Neural cell (in vitro differentiated cells): ENCODE results near the gene TMC2. TPM values are rescaled to one million over a fixed set of nuclear protein-coding genes. Genes with fewer than 3 reads are reported as not detected.

ENCODE experiments used
- H2AFZ ChIP-seq: fragments of 200-600, 300-800 bp; sonication (generic), shearing (Covaris generic); 2 replicates; pipeline ENCODE4 v1.6.0; 2014; ENCODE audit warnings: low read depth, mild to moderate bottlenecking, antibody characterized with exemption, low read length, moderate library complexity
- H3F3A ChIP-seq: fragments of 200-600 bp; shearing (Covaris generic); 2 replicates; pipeline ENCODE4 v1.6.1; 2016; ENCODE audit warnings: mild to moderate bottlenecking, moderate library complexity, mixed read lengths, antibody characterized with exemption, low read length; ENCODE audit not compliant: insufficient read depth, poor library complexity, severe bottlenecking
- H3K27ac ChIP-seq: fragments of 200-600, 300-800 bp; sonication (generic), shearing (Covaris generic); 2 replicates; pipeline ENCODE4 v1.5.1; 2014; ENCODE audit warnings: mild to moderate bottlenecking, low read length, moderate library complexity
- H3K27me3 ChIP-seq: fragments of 300-800, 200-600 bp; sonication (generic), shearing (Covaris generic); 2 replicates; pipeline ENCODE4 v1.6.0; 2014; ENCODE audit warnings: mild to moderate bottlenecking, low read depth, low read length, moderate library complexity; ENCODE audit not compliant: insufficient read depth
- H3K36me3 ChIP-seq: fragments of 300-800, 200-600 bp; sonication (generic), shearing (Covaris generic); 2 replicates; pipeline ENCODE4 v1.5.1; 2014; ENCODE audit warnings: mild to moderate bottlenecking, antibody characterized with exemption, low read length, moderate library complexity; ENCODE audit not compliant: insufficient read depth
- H3K4me2 ChIP-seq: fragments of 300-800, 200-600 bp; sonication (generic), shearing (Covaris generic); 2 replicates; pipeline ENCODE4 v1.6.0; 2014; ENCODE audit warnings: mild to moderate bottlenecking, low read length
- H3K4me3 ChIP-seq: fragments of 300-800, 200-600 bp; sonication (generic), shearing (Covaris generic); 2 replicates; pipeline ENCODE4 v1.5.1; 2014; ENCODE audit warnings: mild to moderate bottlenecking, low read length, moderate library complexity
- H3K79me2 ChIP-seq: fragments of 200-600 bp; shearing (Covaris generic); replicated peaks from 2 replicates; pipeline ENCODE4 v1.6.0; 2014; ENCODE audit warnings: mild to moderate bottlenecking, low read length, moderate library complexity; ENCODE audit not compliant: insufficient read depth
- H3K9ac ChIP-seq: fragments of 300-800, 200-600 bp; sonication (generic), shearing (Covaris generic); 2 replicates; pipeline ENCODE4 v1.6.1; 2016; ENCODE audit warnings: mild to moderate bottlenecking, low read length, mixed read lengths
- H3K9me2 ChIP-seq: fragments of 200-600 bp; shearing (Covaris generic); 2 replicates; pipeline ENCODE4 v1.6.1; 2016; ENCODE audit warnings: mild to moderate bottlenecking, low read length, mixed read lengths; ENCODE audit not compliant: insufficient read depth
- H3K9me3 ChIP-seq: fragments of 200-600, 300-800 bp; sonication (generic), shearing (Covaris generic); 2 replicates; pipeline ENCODE4 v1.6.1; 2016; ENCODE audit warnings: mild to moderate bottlenecking, mixed run types, low read length, moderate library complexity, mixed read lengths
- H4K20me1 ChIP-seq: fragments of 200-600 bp; shearing (Covaris generic); 2 replicates; pipeline ENCODE4 v1.6.1; 2016; ENCODE audit warnings: mild to moderate bottlenecking, mixed run types; ENCODE audit not compliant: insufficient read depth
- EP300 ChIP-seq: fragments of 450-650 bp; conservative IDR thresholded peaks from 2 replicates; pipeline ENCODE4 v1.6.1; 2014; ENCODE audit warnings: antibody characterized with exemption, mild to moderate bottlenecking, moderate library complexity; ENCODE audit not compliant: poor library complexity, severe bottlenecking
- EZH2 ChIP-seq: fragments of 200-600, 300-800 bp; shearing (Covaris generic), sonication (generic); IDR thresholded peaks from 2 replicates; pipeline ENCODE4 v1.6.1; 2014; ENCODE audit warnings: antibody characterized with exemption, low read length, borderline replicate concordance, mild to moderate bottlenecking; ENCODE audit not compliant: insufficient read depth, poor library complexity, severe bottlenecking
- MXI1 ChIP-seq: fragments of 450-650 bp; conservative IDR thresholded peaks from 2 replicates; pipeline ENCODE4 v1.6.1; 2014; ENCODE audit warnings: antibody characterized with exemption, mild to moderate bottlenecking; ENCODE audit not compliant: poor library complexity, severe bottlenecking
- POLR2AphosphoS5 ChIP-seq: IDR thresholded peaks from 2 replicates; pipeline ENCODE4 v1.6.1; 2012
- RAD21 ChIP-seq: fragments of 450-650 bp; conservative IDR thresholded peaks from 2 replicates; pipeline ENCODE4 v1.6.1; 2014; ENCODE audit warnings: antibody characterized with exemption, mild to moderate bottlenecking, moderate library complexity
- REST ChIP-seq: IDR thresholded peaks from 2 replicates; pipeline ENCODE4 v1.6.1; 2012; ENCODE audit warnings: borderline replicate concordance
- SMC3 ChIP-seq: fragments of 450-650 bp; conservative IDR thresholded peaks from 2 replicates; pipeline ENCODE4 v1.6.1; 2014; ENCODE audit warnings: antibody characterized with exemption, mild to moderate bottlenecking, moderate library complexity; ENCODE audit not compliant: poor library complexity
- TAF1 ChIP-seq: IDR thresholded peaks from 2 replicates; pipeline ENCODE4 v1.6.1; 2012; ENCODE audit warnings: low read depth
- polyA plus RNA-seq: library from polyadenylated mRNA; depleted of rRNA; stranded (reverse); fragments of >200 nt; gene quantifications from 2 replicates; pipeline ENCODE4 v1.2.3, GENCODE V29; 2014
- TF ChIP-seq, protein P1 (sequence below): fragments of 450-650 bp; IDR thresholded peaks from 2 replicates; pipeline ENCODE4 v1.5.1; 2014; ENCODE audit warnings: antibody characterized with exemption, mild to moderate bottlenecking, moderate library complexity; ENCODE audit not compliant: poor library complexity, severe bottlenecking

The TMC2 gene
- polyA plus RNA-seq, 1 donor from 2014 or later: 0.11 TPM

DNA sequence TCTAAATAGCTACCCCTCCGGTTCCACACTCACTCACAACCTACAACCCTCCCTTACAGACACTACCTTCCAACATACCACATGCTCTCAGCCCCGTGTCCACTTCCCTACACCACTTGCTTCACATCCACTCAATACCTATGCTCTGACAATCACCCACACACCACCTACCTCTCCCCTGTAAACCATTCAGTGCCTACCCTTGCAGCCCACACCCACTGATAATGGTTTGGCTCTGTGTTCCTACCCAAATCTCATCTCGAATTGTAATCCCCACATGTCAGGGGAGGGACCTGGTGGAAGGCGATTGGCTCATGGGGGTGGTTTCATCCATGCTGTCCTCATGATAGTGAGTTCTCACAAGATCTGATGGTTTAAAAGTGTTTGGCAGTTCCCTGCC lies 17.8 kb upstream of the TMC2 start:
- no peak overlapping the region for H3K27ac ChIP-seq
- TF ChIP-seq RAD21 (no peak), TAF1 (no peak), MXI1 (no peak), SMC3 (no peak), POLR2AphosphoS5 (no peak), REST (no peak), EZH2 (no peak), EP300 (no peak)
- TF ChIP-seq, protein P1, sequence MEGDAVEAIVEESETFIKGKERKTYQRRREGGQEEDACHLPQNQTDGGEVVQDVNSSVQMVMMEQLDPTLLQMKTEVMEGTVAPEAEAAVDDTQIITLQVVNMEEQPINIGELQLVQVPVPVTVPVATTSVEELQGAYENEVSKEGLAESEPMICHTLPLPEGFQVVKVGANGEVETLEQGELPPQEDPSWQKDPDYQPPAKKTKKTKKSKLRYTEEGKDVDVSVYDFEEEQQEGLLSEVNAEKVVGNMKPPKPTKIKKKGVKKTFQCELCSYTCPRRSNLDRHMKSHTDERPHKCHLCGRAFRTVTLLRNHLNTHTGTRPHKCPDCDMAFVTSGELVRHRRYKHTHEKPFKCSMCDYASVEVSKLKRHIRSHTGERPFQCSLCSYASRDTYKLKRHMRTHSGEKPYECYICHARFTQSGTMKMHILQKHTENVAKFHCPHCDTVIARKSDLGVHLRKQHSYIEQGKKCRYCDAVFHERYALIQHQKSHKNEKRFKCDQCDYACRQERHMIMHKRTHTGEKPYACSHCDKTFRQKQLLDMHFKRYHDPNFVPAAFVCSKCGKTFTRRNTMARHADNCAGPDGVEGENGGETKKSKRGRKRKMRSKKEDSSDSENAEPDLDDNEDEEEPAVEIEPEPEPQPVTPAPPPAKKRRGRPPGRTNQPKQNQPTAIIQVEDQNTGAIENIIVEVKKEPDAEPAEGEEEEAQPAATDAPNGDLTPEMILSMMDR: no peak
- H2AFZ ChIP-seq: no peak overlapping the region
- H3K4me3 ChIP-seq: no peak overlapping the region
- no peaks in the 10 kb centered on the region for H3K79me2 ChIP-seq
- H3K9me3 ChIP-seq: no peaks in the 10 kb centered on the region
- no peaks in the 10 kb centered on the region for H3F3A ChIP-seq
- H3K4me2 ChIP-seq: no peak overlapping the region
- no peaks in the 10 kb centered on the region for H3K9me2 ChIP-seq
- no peaks in the 10 kb centered on the region for H3K36me3 ChIP-seq
- no peaks in the 10 kb centered on the region for H4K20me1 ChIP-seq
- H3K27me3 ChIP-seq: peaks cover 22% of the 10 kb centered on the region
- H3K9ac ChIP-seq: no peak overlapping the region

DNA sequence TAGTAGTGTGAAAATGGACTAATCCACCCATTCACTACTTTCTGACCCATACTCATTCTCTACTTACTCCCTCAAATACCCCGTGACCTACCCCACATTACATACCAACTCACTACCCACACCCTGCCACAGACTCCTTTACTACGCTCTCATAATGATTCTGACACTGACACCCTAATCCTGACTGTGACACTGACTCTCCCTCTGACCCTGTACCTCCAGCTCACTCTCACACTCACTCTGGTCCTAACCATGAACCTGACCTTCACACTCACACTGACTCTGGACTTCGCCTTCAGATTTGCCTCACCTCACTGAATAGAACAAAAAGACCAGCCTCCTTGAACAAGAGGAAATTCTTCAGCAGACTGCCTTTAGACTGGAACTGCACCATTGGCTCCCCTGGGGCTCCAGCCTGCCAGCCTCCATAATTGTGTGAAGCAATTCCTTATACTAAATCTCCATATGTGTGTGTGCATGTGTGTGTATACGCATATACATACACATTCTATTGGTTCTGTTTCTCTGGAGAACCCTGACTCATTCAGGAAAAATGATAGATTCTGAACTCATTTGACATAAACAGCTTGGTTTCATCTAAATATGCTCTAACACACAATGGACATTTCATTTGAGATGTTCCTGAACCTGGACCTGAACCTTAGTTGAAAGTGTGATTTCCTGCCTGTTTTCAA lies 17.1 kb upstream of the TMC2 start:
- H3K27me3 ChIP-seq: peaks cover 21% of the 10 kb centered on the region
- H3F3A ChIP-seq: no peaks in the 10 kb centered on the region
- H4K20me1 ChIP-seq: no peaks in the 10 kb centered on the region
- TF ChIP-seq SMC3: no peak
- no peak for TF ChIP-seq POLR2AphosphoS5
- TF ChIP-seq RAD21: no peak
- no peak for TF ChIP-seq TAF1
- TF ChIP-seq, protein P1: no peak
- no peak for TF ChIP-seq MXI1
- TF ChIP-seq REST: no peak
- TF ChIP-seq EP300: no peak
- TF ChIP-seq EZH2: no peak
- H3K27ac ChIP-seq: no peak overlapping the region
- no peaks in the 10 kb centered on the region for H3K9me2 ChIP-seq
- no peak overlapping the region for H3K4me3 ChIP-seq
- no peaks in the 10 kb centered on the region for H3K36me3 ChIP-seq
- no peak overlapping the region for H3K9ac ChIP-seq
- peak overlapping the region; percentile 4 for H3K4me2 ChIP-seq
- no peak overlapping the region for H2AFZ ChIP-seq
- H3K79me2 ChIP-seq: no peaks in the 10 kb centered on the region
- no peaks in the 10 kb centered on the region for H3K9me3 ChIP-seq
